T-helper 2 cell treated with Interferon-gamma antibody and Interleukin-4, amounts not matched to agents 5 μg/mL and 100 μg/mL, for 36 hours (primary cell): Measurements from ENCODE around the gene PADI4.
A peak's percentile ranks its signal among the peaks of the same experiment; 100 is the strongest.

ENCODE experiments used
- DNase-seq: peaks from one replicate; pipeline ENCODE4 v3.0.0; 2021; ENCODE audit warnings: low spot score
- H3K27ac Mint-ChIP-seq: one replicate; pipeline ENCODE4 v1.8.0; 2021; ENCODE audit warnings: mild to moderate bottlenecking, mixed read lengths
- H3K27me3 Mint-ChIP-seq: one replicate; pipeline ENCODE4 v1.8.0; 2021; ENCODE audit warnings: low read depth, mixed read lengths
- H3K36me3 Mint-ChIP-seq: one replicate; pipeline ENCODE4 v1.8.0; 2021; ENCODE audit warnings: low read depth, mixed read lengths
- H3K4me1 Mint-ChIP-seq: one replicate; pipeline ENCODE4 v1.8.0; 2021; ENCODE audit warnings: low read depth, mixed read lengths
- H3K4me3 Mint-ChIP-seq: one replicate; pipeline ENCODE4 v1.8.0; 2022; ENCODE audit warnings: mild to moderate bottlenecking, moderate library complexity, mixed read lengths
- H3K9me3 Mint-ChIP-seq: one replicate; pipeline ENCODE4 v1.8.0; 2021; ENCODE audit warnings: mixed read lengths

PADI4 gene

GRCh38 chr1:17356387-17357026 lies 48.5 kb downstream of the PADI4 start:
- Mint-ChIP-seq H3K9me3 (no peaks in the 10 kb centered on the region), H3K27ac (no peak overlapping the region), H3K4me3 (no peak overlapping the region), H3K27me3 (no peaks in the 10 kb centered on the region), H3K4me1 (peaks cover 2% of the 10 kb centered on the region), H3K36me3 (no peaks in the 10 kb centered on the region)
- DNase-seq, result no peak

DNA sequence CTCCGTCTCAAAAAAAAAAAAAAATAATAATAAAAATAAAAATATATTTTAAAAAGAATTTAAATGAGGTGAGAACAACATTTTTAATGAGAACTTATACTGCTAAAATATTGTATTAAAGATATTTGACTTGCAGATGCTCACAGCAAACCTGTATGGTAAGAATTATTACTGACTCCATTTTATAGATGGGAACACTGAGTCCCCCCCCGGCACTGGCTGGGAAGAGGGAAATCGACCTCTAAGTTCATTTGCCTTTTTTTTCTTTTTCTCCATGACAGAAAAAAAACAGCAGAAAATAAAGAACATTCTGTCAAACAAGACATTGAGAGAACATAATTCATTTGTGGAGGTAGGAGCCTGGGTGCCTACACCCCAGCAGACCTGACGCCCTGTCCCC lies 50.6 kb downstream of the PADI4 start:
- no peak for DNase-seq
- H3K4me1 Mint-ChIP-seq, result peaks cover 2% of the 10 kb centered on the region
- H3K9me3 Mint-ChIP-seq, result no peaks in the 10 kb centered on the region
- no peaks in the 10 kb centered on the region for H3K36me3 Mint-ChIP-seq
- H3K27me3 Mint-ChIP-seq, result no peaks in the 10 kb centered on the region
- H3K4me3 Mint-ChIP-seq, result no peak overlapping the region
- H3K27ac Mint-ChIP-seq, result no peak overlapping the region

- Mint-ChIP-seq H3K36me3 (no peaks in the 10 kb centered on the region), H3K4me1 (peaks cover 2% of the 10 kb centered on the region), H3K27me3 (no peaks in the 10 kb centered on the region), H3K27ac (no peak overlapping the region), H3K4me3 (no peak overlapping the region), H3K9me3 (no peaks in the 10 kb centered on the region)
- DNase-seq, result no peak
These were observed 51.0 kb downstream of the PADI4 start for GRCh38 chr1:17359031-17359430.

- Mint-ChIP-seq H3K9me3 (no peaks in the 10 kb centered on the region), H3K36me3 (no peaks in the 10 kb centered on the region), H3K27ac (no peak overlapping the region), H3K4me3 (no peak overlapping the region), H3K4me1 (peaks cover 2% of the 10 kb centered on the region), H3K27me3 (no peaks in the 10 kb centered on the region)
- no peak for DNase-seq
These were observed 51.8 kb downstream of the PADI4 start for GRCh38 chr1:17359808-17360207.

GRCh38 chr1:17360272-17360956 lies 52.4 kb downstream of the PADI4 start:
- DNase-seq, result no peak
- Mint-ChIP-seq H3K36me3 (no peaks in the 10 kb centered on the region), H3K27ac (no peak overlapping the region), H3K9me3 (no peaks in the 10 kb centered on the region), H3K4me1 (peaks cover 2% of the 10 kb centered on the region), H3K27me3 (no peaks in the 10 kb centered on the region), H3K4me3 (no peak overlapping the region)

DNA sequence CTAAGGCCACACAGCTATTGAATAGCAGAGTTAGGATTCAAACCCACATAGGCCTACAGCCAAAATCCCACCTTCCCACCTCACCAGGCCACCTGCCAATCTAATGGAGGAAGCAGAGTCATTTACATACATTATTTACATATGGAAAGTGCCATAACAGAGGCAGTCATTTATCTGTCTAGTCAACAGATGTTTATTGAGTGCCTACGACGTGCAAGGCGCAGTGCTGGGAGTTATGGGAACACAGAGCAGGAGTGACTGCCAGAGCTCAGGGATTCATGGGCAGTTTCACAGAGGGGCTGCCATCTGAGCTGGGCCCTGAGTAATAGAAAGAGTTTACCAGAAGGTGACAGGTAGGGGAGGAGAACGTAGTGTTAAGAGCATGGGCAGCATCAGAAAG lies 53.7 kb downstream of the PADI4 start:
- no peak overlapping the region for H3K4me3 Mint-ChIP-seq
- peak overlapping the region; percentile 20 for H3K27ac Mint-ChIP-seq
- no peaks in the 10 kb centered on the region for H3K9me3 Mint-ChIP-seq
- no peaks in the 10 kb centered on the region for H3K36me3 Mint-ChIP-seq
- H3K4me1 Mint-ChIP-seq, result no peaks in the 10 kb centered on the region
- H3K27me3 Mint-ChIP-seq, result no peaks in the 10 kb centered on the region
- DNase-seq, result no peak

DNA sequence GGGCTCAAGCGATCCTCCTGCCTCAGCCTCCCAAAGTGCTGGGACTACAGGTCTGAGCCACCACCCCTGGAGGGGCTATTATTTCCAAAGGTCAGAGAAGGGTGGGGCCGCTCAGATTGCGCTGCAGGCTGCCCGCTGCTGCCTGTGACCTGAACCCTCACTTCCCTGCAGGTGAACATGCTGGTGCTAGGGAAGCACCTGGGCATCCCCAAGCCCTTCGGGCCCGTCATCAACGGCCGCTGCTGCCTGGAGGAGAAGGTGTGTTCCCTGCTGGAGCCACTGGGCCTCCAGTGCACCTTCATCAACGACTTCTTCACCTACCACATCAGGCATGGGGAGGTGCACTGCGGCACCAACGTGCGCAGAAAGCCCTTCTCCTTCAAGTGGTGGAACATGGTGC lies 55.4 kb downstream of the PADI4 start:
- no peaks in the 10 kb centered on the region for H3K9me3 Mint-ChIP-seq
- DNase-seq, result no peak
- H3K27me3 Mint-ChIP-seq, result no peaks in the 10 kb centered on the region

DNA sequence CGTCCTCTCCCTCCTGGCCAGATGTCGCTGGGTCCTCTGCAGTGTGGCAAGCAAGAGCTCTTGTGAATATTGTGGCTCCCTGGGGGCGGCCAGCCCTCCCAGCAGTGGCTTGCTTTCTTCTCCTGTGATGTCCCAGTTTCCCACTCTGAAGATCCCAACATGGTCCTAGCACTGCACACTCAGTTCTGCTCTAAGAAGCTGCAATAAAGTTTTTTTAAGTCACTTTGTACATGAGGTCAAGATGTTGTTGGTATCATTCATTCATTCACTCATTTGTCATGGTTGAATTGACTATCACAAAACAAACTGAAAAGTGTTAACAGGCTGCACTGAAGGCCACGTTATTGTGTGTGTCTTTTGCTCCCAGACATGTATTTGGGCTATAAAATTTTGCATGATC lies 55.8 kb downstream of the PADI4 start:
- DNase-seq, result no peak
- Mint-ChIP-seq H3K4me3 (no peak overlapping the region), H3K4me1 (no peaks in the 10 kb centered on the region), H3K27ac (no peak overlapping the region), H3K27me3 (peaks cover 2% of the 10 kb centered on the region), H3K9me3 (no peaks in the 10 kb centered on the region), H3K36me3 (no peaks in the 10 kb centered on the region)

More for the DNA sequence above, 55.4 kb downstream of the PADI4 start:
- H3K4me3 Mint-ChIP-seq, result no peak overlapping the region
- no peaks in the 10 kb centered on the region for H3K4me1 Mint-ChIP-seq
- H3K27ac Mint-ChIP-seq, result no peak overlapping the region
- no peaks in the 10 kb centered on the region for H3K36me3 Mint-ChIP-seq

DNA sequence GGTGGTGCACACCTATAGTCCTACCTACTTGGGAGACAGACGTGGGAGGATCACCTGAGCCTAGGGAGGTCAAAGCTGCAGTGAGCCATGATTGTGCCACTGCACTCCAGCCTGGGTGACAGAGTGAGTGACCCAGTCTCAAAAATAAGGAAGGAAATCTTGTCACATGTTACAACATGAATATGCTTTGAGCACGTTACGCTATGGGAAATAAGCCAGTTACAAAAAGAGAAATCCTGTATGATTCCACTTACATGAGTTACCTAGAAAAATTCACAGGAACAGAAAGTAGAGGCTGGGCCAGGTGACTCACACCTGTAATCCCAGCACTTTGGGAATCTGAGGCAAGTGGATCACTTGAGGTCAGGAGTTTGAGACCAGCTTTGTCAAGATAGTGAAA lies 57.3 kb downstream of the PADI4 start:
- DNase-seq, result no peak
- no peaks in the 10 kb centered on the region for H3K4me1 Mint-ChIP-seq
- H3K27me3 Mint-ChIP-seq, result peaks cover 3% of the 10 kb centered on the region
- no peak overlapping the region for H3K4me3 Mint-ChIP-seq
- no peaks in the 10 kb centered on the region for H3K9me3 Mint-ChIP-seq
- H3K27ac Mint-ChIP-seq, result no peak overlapping the region
- H3K36me3 Mint-ChIP-seq, result no peaks in the 10 kb centered on the region

GRCh38 chr1:17369466-17369865 lies 61.5 kb downstream of the PADI4 start:
- Mint-ChIP-seq H3K4me3 (no peak overlapping the region), H3K4me1 (no peaks in the 10 kb centered on the region), H3K36me3 (no peaks in the 10 kb centered on the region), H3K9me3 (no peaks in the 10 kb centered on the region), H3K27ac (no peak overlapping the region), H3K27me3 (peaks cover 3% of the 10 kb centered on the region)
- no peak for DNase-seq

DNA sequence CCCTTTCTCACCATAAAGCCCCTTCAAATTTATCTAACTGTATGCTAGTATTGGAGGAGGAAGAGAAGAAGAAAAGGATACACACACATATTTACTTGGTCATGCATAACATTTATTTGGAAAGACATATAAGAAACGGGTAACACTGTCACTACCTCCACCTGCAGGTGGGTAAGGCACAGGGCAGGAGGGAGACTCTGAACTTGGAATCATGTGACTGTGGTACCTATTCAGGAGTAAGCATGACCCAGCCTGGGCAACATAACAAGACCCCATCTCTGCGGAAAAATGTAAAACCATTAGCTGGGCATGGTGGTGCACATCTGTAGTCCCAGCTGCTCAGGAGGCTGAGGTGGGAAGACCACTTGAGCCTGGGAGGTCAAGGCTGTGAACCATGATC lies 62.6 kb downstream of the PADI4 start:
- Mint-ChIP-seq H3K27ac (no peak overlapping the region), H3K4me1 (no peaks in the 10 kb centered on the region), H3K4me3 (no peak overlapping the region), H3K9me3 (no peaks in the 10 kb centered on the region), H3K27me3 (peaks cover 3% of the 10 kb centered on the region), H3K36me3 (no peaks in the 10 kb centered on the region)
- no peak for DNase-seq

GRCh38 chr1:17371896-17372295 lies 63.9 kb downstream of the PADI4 start, which contains the start of gene PADI6:
TSS of gene PADI6 (plus strand) at chr1:17372196. CDS start at chr1:17372246, 50 bp downstream.
- DNase-seq, result no peak
- Mint-ChIP-seq H3K36me3 (no peaks in the 10 kb centered on the region), H3K27ac (no peak within 1 kb of the TSS), H3K4me3 (no peak within 1 kb of the TSS), H3K27me3 (peaks cover 3% of the 10 kb centered on the region), H3K9me3 (no peaks in the 10 kb centered on the region), H3K4me1 (no peaks in the 10 kb centered on the region)

- Mint-ChIP-seq H3K4me3 (no peak overlapping the region), H3K9me3 (no peaks in the 10 kb centered on the region), H3K27ac (no peak overlapping the region), H3K36me3 (no peaks in the 10 kb centered on the region), H3K4me1 (no peaks in the 10 kb centered on the region), H3K27me3 (peaks cover 3% of the 10 kb centered on the region)
- DNase-seq, result no peak
These were observed 65.0 kb downstream of the PADI4 start for GRCh38 chr1:17372955-17373354.

- Mint-ChIP-seq H3K4me3 (no peak overlapping the region), H3K36me3 (no peaks in the 10 kb centered on the region), H3K27me3 (peaks cover under 1% of the 10 kb centered on the region), H3K4me1 (no peaks in the 10 kb centered on the region), H3K27ac (no peak overlapping the region), H3K9me3 (no peaks in the 10 kb centered on the region)
- no peak for DNase-seq
These were observed 67.7 kb downstream of the PADI4 start for GRCh38 chr1:17375651-17376050.
